ENCODE measurements around the gene RING1.
"Not testable (repeated sequence)": the region's sequence is repeated elsewhere in the genome, so short reads cannot be mapped to it uniquely, and the experiment has no call there.

RING1 gene

DNA sequence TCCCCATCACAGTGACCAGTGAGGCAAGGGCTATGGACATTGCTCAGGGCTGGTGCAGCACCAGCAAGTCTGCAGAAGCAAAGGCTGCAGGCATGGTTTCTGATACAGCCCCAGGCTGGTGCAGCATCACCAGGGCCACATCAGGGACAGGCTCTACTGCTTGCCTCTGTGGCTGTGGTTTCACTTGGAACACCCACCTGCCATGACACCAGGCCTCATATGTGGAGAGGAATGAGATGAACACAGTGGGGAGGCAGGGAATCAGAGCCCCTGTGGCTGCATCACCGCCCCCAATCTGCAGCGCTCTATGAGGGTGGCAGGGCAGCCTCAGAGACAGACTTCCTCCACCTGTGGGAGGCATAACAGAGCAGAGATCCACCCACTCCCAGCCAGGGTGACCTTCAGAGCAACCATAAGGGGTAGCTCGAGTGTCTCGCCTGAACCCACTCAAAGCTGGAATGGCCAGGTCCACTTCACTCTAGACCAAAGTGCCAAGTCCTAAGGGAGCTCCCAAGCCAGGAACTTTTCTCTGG, 7.9 kb downstream of the RING1 start:
- in situ Hi-C loops (cut with HindIII; ENCODE audit: low pct_ligation_motif_present, low pct_unique_long_range_greater_than_20kb, low sequenced_read_pairs) = no loop called here

GRCh38 chr6:33217246-33217645, 8.9 kb downstream of the RING1 start:
- in situ Hi-C loops (cut with HindIII; ENCODE audit: low pct_ligation_motif_present, low pct_unique_long_range_greater_than_20kb, low sequenced_read_pairs) = no loop called here
- DNase-seq = no peak

More for the DNA sequence above, 7.9 kb downstream of the RING1 start:
- DNase-seq = no peak

DNA sequence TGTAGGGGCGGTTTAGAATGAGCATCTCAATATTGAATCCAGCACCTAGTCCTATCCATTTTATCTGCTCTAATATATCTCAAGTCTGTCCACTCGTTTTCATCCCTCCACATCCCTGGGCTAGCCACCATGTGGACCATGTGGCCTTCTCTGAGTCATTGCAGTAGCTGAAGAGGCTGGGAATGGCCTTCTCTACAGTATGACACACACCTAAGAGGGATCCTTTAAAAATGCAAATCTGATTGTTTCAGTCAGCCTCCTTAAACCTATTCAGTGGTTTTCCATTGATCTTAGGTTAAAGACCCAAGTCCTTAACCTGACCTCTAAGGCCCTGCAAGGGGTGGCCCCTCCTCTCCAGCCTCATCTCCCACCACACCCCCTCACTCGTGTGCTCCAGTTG, 9.4 kb downstream of the RING1 start:
- no peak for DNase-seq
- in situ Hi-C loops (cut with HindIII; ENCODE audit: low pct_ligation_motif_present, low pct_unique_long_range_greater_than_20kb, low sequenced_read_pairs) = no loop called here

GRCh38 chr6:33226503-33227120, 18.3 kb downstream of the RING1 start:
- in situ Hi-C loops (cut with HindIII; ENCODE audit: low pct_ligation_motif_present, low pct_unique_long_range_greater_than_20kb, low sequenced_read_pairs); DNase-seq: not testable (repeated sequence)

GRCh38 chr6:33235221-33235634, 26.9 kb downstream of the RING1 start:
- DNase-seq = no peak

DNA sequence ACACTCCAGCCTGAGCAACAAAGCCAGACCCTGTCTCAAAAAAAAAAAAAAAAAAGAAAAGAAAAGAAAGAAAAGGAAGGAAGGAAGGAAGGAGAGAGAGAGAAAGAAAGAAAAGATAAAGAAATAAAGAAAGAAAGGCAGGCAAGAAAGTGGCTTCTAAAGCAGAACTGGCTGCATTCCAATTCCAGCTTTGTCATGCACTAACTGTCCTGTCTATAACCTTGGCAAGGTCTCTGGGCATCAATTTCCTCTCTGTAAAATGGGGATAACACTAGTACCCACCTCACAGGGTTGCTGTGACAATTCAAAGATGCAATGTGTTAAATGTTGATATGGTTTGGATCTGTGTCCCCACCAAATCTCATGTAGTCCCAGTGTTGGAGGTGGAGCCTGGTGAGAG, 28.0 kb downstream of the RING1 start:
- no peak for DNase-seq
- in situ Hi-C loops (cut with HindIII; ENCODE audit: low pct_ligation_motif_present, low pct_unique_long_range_greater_than_20kb, low sequenced_read_pairs) = no loop called here

More at GRCh38 chr6:33235221-33235634, 26.9 kb downstream of the RING1 start:
- in situ Hi-C loops (cut with HindIII; ENCODE audit: low pct_ligation_motif_present, low pct_unique_long_range_greater_than_20kb, low sequenced_read_pairs) = no loop called here

GRCh38 chr6:33236852-33237251, 28.6 kb downstream of the RING1 start:
- in situ Hi-C loops (cut with HindIII; ENCODE audit: low pct_ligation_motif_present, low pct_unique_long_range_greater_than_20kb, low sequenced_read_pairs) = no loop called here
- no peak for DNase-seq

DNA sequence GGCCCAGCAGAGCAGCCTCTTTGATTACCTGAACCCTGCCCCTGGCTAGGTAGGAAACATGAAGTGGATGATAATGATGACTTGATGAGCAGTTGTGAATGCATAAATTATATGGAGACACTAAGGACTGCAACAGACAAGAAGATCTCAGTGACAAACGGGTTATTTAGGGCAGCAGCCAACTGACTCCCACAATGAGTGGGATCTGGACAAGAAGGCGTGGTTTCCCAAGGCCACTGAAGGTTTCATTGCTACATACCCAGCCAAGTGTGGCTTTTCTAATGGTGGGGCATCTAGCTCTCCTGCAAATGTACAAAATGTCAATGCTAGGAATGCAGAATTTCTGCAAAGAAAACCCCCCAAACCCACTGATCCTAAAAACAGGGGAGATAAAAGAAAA, 29.4 kb downstream of the RING1 start:
- in situ Hi-C loops (cut with HindIII; ENCODE audit: low pct_ligation_motif_present, low pct_unique_long_range_greater_than_20kb, low sequenced_read_pairs) = no loop called here
- no peak for DNase-seq

DNA sequence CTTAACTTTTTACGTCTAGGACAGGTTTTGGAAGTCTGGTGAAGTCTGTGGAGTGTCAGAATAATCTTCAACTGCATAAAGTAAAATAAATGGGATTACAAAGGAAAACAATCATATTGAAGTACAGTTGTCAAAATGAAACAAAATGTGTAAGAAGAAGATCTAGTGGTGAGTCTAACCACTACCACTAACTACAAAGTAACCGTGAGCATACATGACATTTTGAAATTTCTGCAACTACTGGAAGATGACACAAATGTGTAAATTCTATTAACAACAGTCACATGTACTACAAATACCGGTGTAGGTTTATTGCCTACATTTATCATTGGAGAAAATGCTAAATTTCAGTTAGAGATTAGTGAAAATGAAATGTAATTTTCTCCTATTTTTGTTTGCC, 33.7 kb downstream of the RING1 start:
- in situ Hi-C loops (cut with HindIII; ENCODE audit: low pct_ligation_motif_present, low pct_unique_long_range_greater_than_20kb, low sequenced_read_pairs) = no loop called here

DNA sequence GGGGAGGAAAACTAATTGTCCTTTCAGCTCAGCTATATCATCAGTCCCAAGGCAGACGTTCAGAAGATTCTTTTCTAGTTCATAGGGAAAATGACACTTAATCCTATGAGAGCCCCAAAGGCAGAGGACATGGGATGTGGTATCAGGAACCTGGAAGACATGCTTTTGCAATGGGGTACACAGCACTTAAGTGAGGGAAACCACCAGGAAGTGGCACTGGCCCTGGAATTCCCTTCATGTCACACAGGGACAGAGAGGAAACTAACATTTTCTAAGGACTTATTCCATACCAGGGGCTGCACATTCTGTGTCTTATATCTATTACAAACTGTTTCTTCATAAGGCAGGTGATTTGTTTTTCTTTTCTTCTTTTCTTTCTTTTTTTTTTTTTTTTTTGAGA, 35.2 kb downstream of the RING1 start:
- no peak for DNase-seq
- in situ Hi-C loops (cut with HindIII; ENCODE audit: low pct_ligation_motif_present, low pct_unique_long_range_greater_than_20kb, low sequenced_read_pairs) = no loop called here

More for the DNA sequence above, 33.7 kb downstream of the RING1 start:
- no peak for DNase-seq

GRCh38 chr6:33247977-33248642, 39.8 kb downstream of the RING1 start:
- in situ Hi-C loops (cut with HindIII; ENCODE audit: low pct_ligation_motif_present, low pct_unique_long_range_greater_than_20kb, low sequenced_read_pairs) = no loop called here

DNA sequence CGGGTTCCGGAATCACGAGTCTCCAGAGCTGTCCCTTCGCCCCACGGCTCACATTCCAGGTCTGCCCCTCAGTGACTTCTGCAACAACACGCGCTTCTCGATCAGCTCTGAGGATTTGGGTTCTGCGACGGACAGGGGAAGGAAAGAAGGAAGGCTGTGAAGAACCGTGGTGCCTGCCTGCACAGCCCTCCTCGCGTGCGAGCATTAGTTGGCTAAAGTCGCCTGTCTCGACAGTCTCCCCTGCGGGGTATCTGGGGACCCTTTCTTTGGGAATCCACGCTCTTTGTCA, 40.3 kb downstream of the RING1 start:
- in situ Hi-C loops (cut with HindIII; ENCODE audit: low pct_ligation_motif_present, low pct_unique_long_range_greater_than_20kb, low sequenced_read_pairs) = no loop called here

More at GRCh38 chr6:33247977-33248642, 39.8 kb downstream of the RING1 start:
- peak; percentile 83 for DNase-seq

GRCh38 chr6:33248932-33249731, 40.8 kb downstream of the RING1 start:
- in situ Hi-C loops (cut with HindIII; ENCODE audit: low pct_ligation_motif_present, low pct_unique_long_range_greater_than_20kb, low sequenced_read_pairs) = no loop called here

More for the DNA sequence above, 40.3 kb downstream of the RING1 start:
- no peak for DNase-seq

DNA sequence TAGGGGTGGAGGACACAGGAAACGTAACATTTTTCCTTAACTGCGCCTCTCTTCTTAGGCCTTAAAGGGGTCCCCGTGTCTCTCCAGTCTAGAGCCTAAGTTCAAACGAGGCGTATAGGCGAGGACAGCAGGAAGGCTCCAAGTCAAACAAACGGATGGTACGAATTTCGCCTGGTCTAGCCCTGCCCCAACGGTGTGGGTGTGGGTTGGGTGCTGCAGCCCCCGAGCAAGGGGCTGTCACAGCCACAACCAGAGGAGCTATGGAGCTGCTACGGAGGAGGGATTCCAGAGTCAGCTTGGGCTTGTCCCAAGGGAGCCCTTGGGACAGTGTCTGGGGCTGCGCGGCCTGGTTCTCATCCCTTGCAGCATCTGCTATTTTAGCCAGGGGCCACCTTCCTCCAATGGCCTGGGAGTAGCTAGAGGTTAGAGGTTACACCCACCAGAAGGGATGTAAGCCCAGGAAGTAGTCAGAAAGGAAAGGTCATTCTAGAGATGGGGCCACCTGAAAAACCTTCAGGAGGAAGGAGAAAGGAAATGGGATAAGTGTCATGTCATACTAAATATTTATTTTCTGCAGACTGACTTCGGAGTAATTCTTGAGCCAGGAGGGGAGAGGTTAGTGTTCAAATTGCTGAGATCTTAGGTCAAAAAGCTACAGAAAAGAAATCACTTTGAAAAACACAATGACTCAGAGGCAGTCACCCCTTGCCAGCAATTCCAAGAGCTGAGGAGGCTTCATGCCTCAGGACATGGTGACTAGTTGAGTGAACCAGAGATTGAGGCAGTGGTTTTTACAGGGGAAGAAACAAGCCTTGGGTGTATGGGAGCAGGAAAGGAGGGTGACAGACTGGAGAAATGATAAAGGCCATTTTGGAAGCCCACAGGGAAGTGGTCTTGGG, 41.7 kb downstream of the RING1 start:
- DNase-seq = peak; percentile 62
- in situ Hi-C loops (cut with HindIII; ENCODE audit: low pct_ligation_motif_present, low pct_unique_long_range_greater_than_20kb, low sequenced_read_pairs) = no loop called here

More at GRCh38 chr6:33248932-33249731, 40.8 kb downstream of the RING1 start:
- peak; percentile 97 for DNase-seq

GRCh38 chr6:33250731-33251130, 42.4 kb downstream of the RING1 start:
- DNase-seq = no peak
- in situ Hi-C loops (cut with HindIII; ENCODE audit: low pct_ligation_motif_present, low pct_unique_long_range_greater_than_20kb, low sequenced_read_pairs) = no loop called here

GRCh38 chr6:33251395-33252012, 43.2 kb downstream of the RING1 start:
- DNase-seq = no peak
- in situ Hi-C loops (cut with HindIII; ENCODE audit: low pct_ligation_motif_present, low pct_unique_long_range_greater_than_20kb, low sequenced_read_pairs) = no loop called here

DNA sequence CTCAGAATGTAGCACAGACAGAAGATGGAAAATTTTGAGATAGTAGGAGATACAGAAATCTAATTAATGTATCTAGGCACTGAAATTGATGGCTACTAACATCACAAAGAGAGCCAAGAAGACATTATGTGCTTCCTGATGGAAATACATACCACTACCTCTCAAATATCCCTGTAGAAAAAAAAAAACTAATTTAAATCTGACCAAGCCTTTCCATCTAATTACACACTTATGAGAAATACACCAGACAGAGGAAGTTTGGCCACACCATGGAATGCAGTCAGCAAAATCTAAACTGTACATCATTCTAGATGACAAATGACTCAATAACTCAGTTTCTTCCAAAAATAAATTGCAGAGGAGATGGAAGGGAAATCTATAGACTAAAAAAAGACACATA, 44.5 kb downstream of the RING1 start:
- DNase-seq = no peak
- in situ Hi-C loops (cut with HindIII; ENCODE audit: low pct_ligation_motif_present, low pct_unique_long_range_greater_than_20kb, low sequenced_read_pairs) = no loop called here

DNA sequence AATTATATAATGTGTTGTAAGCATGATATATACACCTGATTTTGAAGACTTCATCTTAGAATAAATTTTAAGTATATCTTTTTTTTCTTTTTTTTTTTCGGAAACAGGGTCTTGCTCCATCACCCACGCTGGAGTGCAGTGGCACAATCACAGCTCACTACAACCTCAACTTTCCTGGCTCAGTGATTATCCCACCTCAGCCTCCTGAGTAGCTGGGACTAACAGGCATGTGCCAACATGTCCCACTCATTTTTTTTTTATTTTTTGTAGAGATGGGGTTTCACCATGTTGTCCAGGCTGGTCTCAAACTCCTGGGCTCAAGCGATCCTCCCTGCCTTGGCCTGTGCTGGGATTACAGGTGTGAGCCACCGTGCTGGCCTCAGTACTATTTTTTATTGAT, 46.3 kb downstream of the RING1 start:
- in situ Hi-C loops (cut with HindIII; ENCODE audit: low pct_ligation_motif_present, low pct_unique_long_range_greater_than_20kb, low sequenced_read_pairs) = no loop called here
- DNase-seq = no peak
